Ectodermal cell (in vitro differentiated cells): Measurements from ENCODE around the gene MRPS33.
"Not testable (repeated sequence)": the region's sequence is repeated elsewhere in the genome, so short reads cannot be mapped to it uniquely, and the experiment has no call there.

Experiments
- H3K27ac ChIP-seq: 2 replicates; pipeline ENCODE4 v1.7.0; 2013; ENCODE audit warnings: mild to moderate bottlenecking, low read depth, low read length; ENCODE audit not compliant: insufficient read depth, poor library complexity, severe bottlenecking
- H3K27me3 ChIP-seq: 2 replicates; pipeline ENCODE4 v1.7.0; 2013; ENCODE audit warnings: mild to moderate bottlenecking, low read length; ENCODE audit not compliant: insufficient read depth, control insufficient read depth, poor library complexity, severe bottlenecking
- H3K36me3 ChIP-seq: one replicate; pipeline ENCODE4 v1.7.0; 2013; ENCODE audit warnings: low read length; ENCODE audit not compliant: control insufficient read depth, insufficient read depth
- H3K4me1 ChIP-seq: one replicate; pipeline ENCODE4 v1.7.0; 2013; ENCODE audit warnings: low read length; ENCODE audit not compliant: control insufficient read depth, insufficient read depth
- H3K4me3 ChIP-seq: 2 replicates; pipeline ENCODE4 v1.7.0; 2013; ENCODE audit warnings: low read depth, low read length, control low read depth; ENCODE audit not compliant: insufficient read depth
- H3K9me3 ChIP-seq: 2 replicates; pipeline ENCODE4 v1.7.0; 2013; ENCODE audit warnings: mild to moderate bottlenecking, low read length, moderate library complexity; ENCODE audit not compliant: control insufficient read depth
- WGBS, 2 experiments: methylation state at CpG; one replicate each; pipeline ENCODE4 v1.1.7; 2013; ENCODE audit warnings: missing lambda C conversion rate in 2 of 2; 5-methylcytosine and 5-hydroxymethylcytosine counted together

MRPS33 gene

GRCh38 chr7:140956997-140957396, 57.8 kb downstream of the MRPS33 start:
- not testable (repeated sequence) for H3K4me1 ChIP-seq, H3K9me3 ChIP-seq, H3K4me3 ChIP-seq, H3K27ac ChIP-seq, H3K36me3 ChIP-seq, H3K27me3 ChIP-seq
- 96% methylated on average over 25 of the region's 25 CpGs for WGBS, 2 experiments
